Type B pancreatic cell (in vitro differentiated cells): ENCODE data around the gene TP73. TPM values are rescaled to one million over a fixed set of nuclear protein-coding genes. Genes with fewer than 3 reads are reported as not detected.

Source experiments
- DNase-seq: peaks from one replicate; pipeline ENCODE4 v3.0.0; 2021; ENCODE audit warnings: mixed read lengths; ENCODE audit not compliant: unreplicated experiment; ENCODE audit errors: extremely low spot score
- H3K27ac Mint-ChIP-seq: 2 replicates; pipeline ENCODE4 v1.8.0; 2021; ENCODE audit warnings: mild to moderate bottlenecking, mixed read lengths
- H3K27me3 Mint-ChIP-seq: 2 replicates; pipeline ENCODE4 v1.8.0; 2021; ENCODE audit warnings: mixed read lengths
- H3K36me3 Mint-ChIP-seq: 2 replicates; pipeline ENCODE4 v1.8.0; 2021; ENCODE audit warnings: mixed read lengths
- H3K4me1 Mint-ChIP-seq: one replicate; pipeline ENCODE4 v1.8.0; 2021; ENCODE audit warnings: mixed read lengths; ENCODE audit not compliant: unreplicated experiment
- H3K4me3 Mint-ChIP-seq: 2 replicates; pipeline ENCODE4 v1.8.0; 2021; ENCODE audit warnings: mild to moderate bottlenecking, mixed read lengths
- H3K9me3 Mint-ChIP-seq: 2 replicates; pipeline ENCODE4 v1.8.0; 2021; ENCODE audit warnings: mixed read lengths
- CTCF ChIP-seq: fragments of 200-600 bp; sonication (generic); conservative IDR thresholded peaks from 2 replicates; pipeline ENCODE4 v1.5.0; 2021; ENCODE audit warnings: antibody characterized with exemption, mild to moderate bottlenecking
- total RNA-seq: library from RNA; stranded (reverse); gene quantifications from 2 replicates; pipeline ENCODE4 v1.2.1, GENCODE V29; 2021; ENCODE audit warnings: low replicate concordance

Gene TP73
- total RNA-seq, 1 donor from 2014 or later, result 1.6 TPM

- peaks cover 11% of the 10 kb centered on the region for H3K4me1 Mint-ChIP-seq
- no peak for TF ChIP-seq CTCF
- H3K27ac Mint-ChIP-seq, result no peak overlapping the region
- H3K36me3 Mint-ChIP-seq, result no peaks in the 10 kb centered on the region
- H3K9me3 Mint-ChIP-seq, result no peaks in the 10 kb centered on the region
- H3K4me3 Mint-ChIP-seq, result no peak overlapping the region
- H3K27me3 Mint-ChIP-seq, result peaks cover 28% of the 10 kb centered on the region
- no peak for DNase-seq
Observed at GRCh38 chr1:3711780-3712451, 59.6 kb downstream of the TP73 start.

GRCh38 chr1:3712573-3713535 lies 60.5 kb downstream of the TP73 start:
- Mint-ChIP-seq H3K36me3 (no peaks in the 10 kb centered on the region), H3K27me3 (peaks cover 23% of the 10 kb centered on the region), H3K27ac (no peak overlapping the region)

GRCh38 chr1:3713840-3714239 lies 61.5 kb downstream of the TP73 start:
- Mint-ChIP-seq H3K27ac (no peak overlapping the region), H3K27me3 (peaks cover 20% of the 10 kb centered on the region), H3K9me3 (no peaks in the 10 kb centered on the region), H3K4me1 (peaks cover 11% of the 10 kb centered on the region), H3K36me3 (no peaks in the 10 kb centered on the region), H3K4me3 (no peak overlapping the region)
- no peak for TF ChIP-seq CTCF
- DNase-seq, result no peak

More at GRCh38 chr1:3712573-3713535, 60.5 kb downstream of the TP73 start:
- TF ChIP-seq CTCF, result no peak
- H3K4me1 Mint-ChIP-seq, result peaks cover 11% of the 10 kb centered on the region
- H3K9me3 Mint-ChIP-seq, result no peaks in the 10 kb centered on the region
- no peak overlapping the region for H3K4me3 Mint-ChIP-seq
- no peak for DNase-seq

- TF ChIP-seq CTCF, result no peak
- Mint-ChIP-seq H3K27ac (no peak overlapping the region), H3K27me3 (peaks cover 18% of the 10 kb centered on the region), H3K9me3 (no peaks in the 10 kb centered on the region), H3K4me3 (no peak overlapping the region), H3K36me3 (no peaks in the 10 kb centered on the region), H3K4me1 (peaks cover 11% of the 10 kb centered on the region)
- DNase-seq, result no peak
Observed at GRCh38 chr1:3714284-3714741, 62.0 kb downstream of the TP73 start.

GRCh38 chr1:3714814-3715213 lies 62.5 kb downstream of the TP73 start:
- Mint-ChIP-seq H3K27ac (no peak overlapping the region), H3K27me3 (peaks cover 13% of the 10 kb centered on the region), H3K36me3 (no peaks in the 10 kb centered on the region), H3K4me1 (peaks cover 11% of the 10 kb centered on the region), H3K9me3 (no peaks in the 10 kb centered on the region), H3K4me3 (no peak overlapping the region)
- DNase-seq, result no peak
- no peak for TF ChIP-seq CTCF
